Type B pancreatic cell (in vitro differentiated cells): ENCODE measurements around the gene ONECUT2. TPM values are rescaled to one million over a fixed set of nuclear protein-coding genes. Genes with fewer than 3 reads are reported as not detected.
"Not testable (repeated sequence)": the region's sequence is repeated elsewhere in the genome, so short reads cannot be mapped to it uniquely, and the experiment has no call there.

Experiments used
- DNase-seq: peaks from one replicate; pipeline ENCODE4 v3.0.0; 2021; ENCODE audit warnings: mixed read lengths; ENCODE audit not compliant: unreplicated experiment; ENCODE audit errors: extremely low spot score
- H3K27ac Mint-ChIP-seq: 2 replicates; pipeline ENCODE4 v1.8.0; 2021; ENCODE audit warnings: mild to moderate bottlenecking, mixed read lengths
- H3K27me3 Mint-ChIP-seq: 2 replicates; pipeline ENCODE4 v1.8.0; 2021; ENCODE audit warnings: mixed read lengths
- H3K36me3 Mint-ChIP-seq: 2 replicates; pipeline ENCODE4 v1.8.0; 2021; ENCODE audit warnings: mixed read lengths
- H3K4me1 Mint-ChIP-seq: one replicate; pipeline ENCODE4 v1.8.0; 2021; ENCODE audit warnings: mixed read lengths; ENCODE audit not compliant: unreplicated experiment
- H3K4me3 Mint-ChIP-seq: 2 replicates; pipeline ENCODE4 v1.8.0; 2021; ENCODE audit warnings: mild to moderate bottlenecking, mixed read lengths
- H3K9me3 Mint-ChIP-seq: 2 replicates; pipeline ENCODE4 v1.8.0; 2021; ENCODE audit warnings: mixed read lengths
- CTCF ChIP-seq: fragments of 200-600 bp; sonication (generic); conservative IDR thresholded peaks from 2 replicates; pipeline ENCODE4 v1.5.0; 2021; ENCODE audit warnings: antibody characterized with exemption, mild to moderate bottlenecking
- long read RNA-seq: library from polyadenylated mRNA; unstranded; transcript quantifications from one replicate; pipeline ENCODE4 v2.0.0, GENCODE V29; 2020
- total RNA-seq: library from RNA; stranded (reverse); gene quantifications from 2 replicates; pipeline ENCODE4 v1.2.1, GENCODE V29; 2021; ENCODE audit warnings: low replicate concordance

ONECUT2 gene
- total RNA-seq = 6.8 and 16.1 TPM in 2 replicates
- long read RNA-seq, full-length matches to known transcripts = 2 of 10 reads
- long read RNA-seq, partial matches to known transcripts = 0 of 10 reads
- long read RNA-seq, other reads (novel, unspliced or antisense) = 8 of 10 reads

- Mint-ChIP-seq H3K36me3 (no peaks in the 10 kb centered on the region), H3K27me3 (peaks cover 97% of the 10 kb centered on the region), H3K9me3 (no peaks in the 10 kb centered on the region), H3K27ac (peak within 1 kb of the TSS; percentile 74), H3K4me3 (peak within 1 kb of the TSS; percentile 91), H3K4me1 (peaks cover 17% of the 10 kb centered on the region)
- DNase-seq = peak; percentile 95
- TF ChIP-seq CTCF = no peak
Measured at GRCh38 chr18:57434536-57435494, at the start of gene ONECUT2. ONECUT2 (plus strand) TSS chr18:57435374; CDS start chr18:57435717, 343 bp downstream.

GRCh38 chr18:57389271-57389670 lies 45.9 kb upstream of the ONECUT2 start:
- no peaks in the 10 kb centered on the region for H3K4me1 Mint-ChIP-seq
- no peaks in the 10 kb centered on the region for H3K36me3 Mint-ChIP-seq
- no peak overlapping the region for H3K27ac Mint-ChIP-seq
- no peaks in the 10 kb centered on the region for H3K9me3 Mint-ChIP-seq
- peaks cover 12% of the 10 kb centered on the region for H3K27me3 Mint-ChIP-seq
- no peak for DNase-seq
- TF ChIP-seq CTCF = no peak
- no peak overlapping the region for H3K4me3 Mint-ChIP-seq

- H3K27me3 Mint-ChIP-seq = peaks cover 12% of the 10 kb centered on the region
- no peak for TF ChIP-seq CTCF
- no peaks in the 10 kb centered on the region for H3K4me1 Mint-ChIP-seq
- H3K27ac Mint-ChIP-seq = no peak overlapping the region
- no peaks in the 10 kb centered on the region for H3K36me3 Mint-ChIP-seq
- no peak overlapping the region for H3K4me3 Mint-ChIP-seq
- no peaks in the 10 kb centered on the region for H3K9me3 Mint-ChIP-seq
- no peak for DNase-seq
Measured at GRCh38 chr18:57390044-57390443, 45.1 kb upstream of the ONECUT2 start.

- H3K27me3 Mint-ChIP-seq = peaks cover 31% of the 10 kb centered on the region
- not testable (repeated sequence) for H3K4me3 Mint-ChIP-seq, H3K9me3 Mint-ChIP-seq, H3K36me3 Mint-ChIP-seq, H3K27ac Mint-ChIP-seq, DNase-seq, H3K4me1 Mint-ChIP-seq
Measured at GRCh38 chr18:57394749-57395148, 40.4 kb upstream of the ONECUT2 start.

- not testable (repeated sequence) for H3K36me3 Mint-ChIP-seq, H3K9me3 Mint-ChIP-seq, H3K4me3 Mint-ChIP-seq, DNase-seq, H3K4me1 Mint-ChIP-seq, H3K27ac Mint-ChIP-seq
- H3K27me3 Mint-ChIP-seq = peaks cover 43% of the 10 kb centered on the region
Measured at GRCh38 chr18:57396831-57397230, 38.3 kb upstream of the ONECUT2 start.

GRCh38 chr18:57397440-57398132 lies 37.6 kb upstream of the ONECUT2 start:
- Mint-ChIP-seq H3K27me3 (peaks cover 50% of the 10 kb centered on the region), H3K9me3 (no peaks in the 10 kb centered on the region), H3K4me1 (no peaks in the 10 kb centered on the region), H3K4me3 (no peak overlapping the region), H3K36me3 (no peaks in the 10 kb centered on the region), H3K27ac (no peak overlapping the region)
- TF ChIP-seq CTCF = no peak
- no peak for DNase-seq
